ENCODE results near the gene ARPP21.

ARPP21 gene

DNA sequence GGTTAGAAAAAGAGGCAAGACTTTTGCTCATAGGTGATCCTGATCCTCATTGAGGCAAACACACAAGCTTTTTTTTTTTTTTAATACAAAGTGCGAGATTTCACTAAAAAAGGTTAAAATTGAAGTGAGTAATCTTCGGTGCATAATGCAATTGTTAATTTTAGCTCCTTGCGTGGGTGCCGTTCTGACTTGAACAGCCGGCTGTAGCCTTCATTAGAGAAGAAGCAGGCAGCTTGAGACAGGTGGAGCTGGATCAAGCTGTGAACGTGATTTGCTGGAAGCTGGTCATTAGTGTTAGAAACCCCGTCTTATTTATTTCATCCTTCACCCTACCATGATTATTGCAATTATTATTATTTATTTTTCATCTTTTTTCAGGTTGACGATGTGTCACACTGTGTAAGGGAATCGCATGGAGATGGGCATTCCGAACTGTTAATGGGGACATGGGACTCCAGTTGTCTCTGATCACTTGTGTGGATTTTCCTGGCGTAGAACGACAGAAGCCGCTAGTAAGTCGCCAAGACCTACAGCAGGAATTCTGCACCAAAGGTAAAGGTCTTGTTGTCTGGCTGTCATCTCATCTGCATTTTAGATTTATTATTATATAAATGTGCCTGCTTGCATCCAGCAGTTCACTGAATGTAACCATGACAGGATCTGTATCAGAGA is 40.2 kb downstream of the ARPP21 start:
- no peak overlapping the region for H3K27ac ChIP-seq
- no peaks in the 10 kb centered on the region for H3K4me1 ChIP-seq (ENCODE audit: low read depth, poor library complexity, severe bottlenecking)
- TF ChIP-seq, protein P1, sequence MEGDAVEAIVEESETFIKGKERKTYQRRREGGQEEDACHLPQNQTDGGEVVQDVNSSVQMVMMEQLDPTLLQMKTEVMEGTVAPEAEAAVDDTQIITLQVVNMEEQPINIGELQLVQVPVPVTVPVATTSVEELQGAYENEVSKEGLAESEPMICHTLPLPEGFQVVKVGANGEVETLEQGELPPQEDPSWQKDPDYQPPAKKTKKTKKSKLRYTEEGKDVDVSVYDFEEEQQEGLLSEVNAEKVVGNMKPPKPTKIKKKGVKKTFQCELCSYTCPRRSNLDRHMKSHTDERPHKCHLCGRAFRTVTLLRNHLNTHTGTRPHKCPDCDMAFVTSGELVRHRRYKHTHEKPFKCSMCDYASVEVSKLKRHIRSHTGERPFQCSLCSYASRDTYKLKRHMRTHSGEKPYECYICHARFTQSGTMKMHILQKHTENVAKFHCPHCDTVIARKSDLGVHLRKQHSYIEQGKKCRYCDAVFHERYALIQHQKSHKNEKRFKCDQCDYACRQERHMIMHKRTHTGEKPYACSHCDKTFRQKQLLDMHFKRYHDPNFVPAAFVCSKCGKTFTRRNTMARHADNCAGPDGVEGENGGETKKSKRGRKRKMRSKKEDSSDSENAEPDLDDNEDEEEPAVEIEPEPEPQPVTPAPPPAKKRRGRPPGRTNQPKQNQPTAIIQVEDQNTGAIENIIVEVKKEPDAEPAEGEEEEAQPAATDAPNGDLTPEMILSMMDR (conservative IDR thresholded peaks at IDR 0.05; ENCODE audit: low read depth, low read length), result no peak
- H3K4me2 ChIP-seq, result no peak overlapping the region
- no peak overlapping the region for H3K4me3 ChIP-seq (IDR thresholded peaks at IDR 0.05; ENCODE audit: insufficient read depth, low read depth, low read length)
- no peaks in the 10 kb centered on the region for H3K36me3 ChIP-seq (ENCODE audit: insufficient read depth)
- no peak overlapping the region for H2AFZ ChIP-seq (ENCODE audit: low read depth)
- no peaks in the 10 kb centered on the region for H4K20me1 ChIP-seq (ENCODE audit: insufficient read depth)
- no peaks in the 10 kb centered on the region for H3K79me2 ChIP-seq (ENCODE audit: insufficient read depth, low read depth)
- H3K9ac ChIP-seq, result no peak overlapping the region
- no peaks in the 10 kb centered on the region for H3K27me3 ChIP-seq (ENCODE audit: insufficient read depth, low read depth)

DNA sequence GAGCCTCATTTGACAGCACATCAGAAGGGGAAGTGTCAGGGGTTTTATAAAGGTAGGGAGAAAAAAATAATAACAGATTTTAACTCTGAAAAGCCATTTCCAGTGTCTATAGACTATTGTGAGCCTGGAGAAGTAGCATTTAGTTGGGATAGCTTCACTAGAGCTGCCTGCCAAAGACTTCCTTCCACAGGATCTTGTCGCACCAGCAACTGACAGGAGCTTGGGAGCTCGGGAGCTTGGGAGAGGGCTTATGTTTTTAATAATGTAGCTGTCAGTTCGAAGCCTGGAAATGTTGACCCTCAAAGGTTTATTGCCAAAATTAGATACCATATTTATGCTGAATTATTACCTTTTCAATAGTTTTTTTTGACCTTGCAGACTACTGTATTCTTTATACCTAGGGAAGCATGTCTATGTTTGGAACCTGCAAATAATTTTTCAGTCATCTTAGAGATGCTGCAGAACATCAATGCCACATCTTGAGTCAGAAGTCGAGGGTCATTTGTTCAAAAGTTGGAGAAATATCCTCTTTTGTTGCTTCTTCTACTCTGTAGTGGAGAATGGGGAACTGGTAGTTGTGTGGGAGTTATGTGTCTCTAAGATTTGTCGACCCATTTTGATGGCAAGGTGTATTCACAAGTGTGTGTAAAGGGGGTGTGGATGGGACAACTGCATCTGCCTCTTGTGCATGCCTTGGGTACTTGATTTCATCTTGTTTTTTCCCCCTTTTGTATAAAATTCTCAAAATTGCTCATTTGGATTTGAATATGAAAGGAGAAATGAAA is 41.7 kb downstream of the ARPP21 start:
- Histone ChIP-seq H4K20me1 (ENCODE audit: insufficient read depth) (no peaks in the 10 kb centered on the region), H3K27ac (no peak overlapping the region), H3K36me3 (ENCODE audit: insufficient read depth) (no peaks in the 10 kb centered on the region)

DNA sequence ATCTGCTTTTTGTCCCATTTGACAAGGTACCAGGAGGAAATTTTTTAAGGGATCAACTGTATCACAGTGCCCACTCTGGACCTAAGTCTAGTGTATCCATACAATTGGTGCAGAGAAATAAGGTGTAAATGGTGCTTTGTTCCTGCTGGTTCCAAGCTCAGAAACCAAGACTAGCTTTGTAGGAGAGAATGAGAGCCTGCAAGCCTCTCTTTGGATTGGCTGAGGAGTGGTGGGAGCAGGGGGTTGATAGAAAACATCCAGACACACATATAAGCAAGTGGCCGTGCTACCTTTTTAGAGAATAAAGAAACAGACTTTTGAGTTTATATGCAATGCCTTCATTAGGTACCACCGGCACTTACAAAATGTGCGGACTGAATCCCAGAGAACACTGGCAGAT is 45.8 kb downstream of the ARPP21 start:
- H3K27me3 ChIP-seq (ENCODE audit: insufficient read depth, low read depth), result no peaks in the 10 kb centered on the region
- H3K4me1 ChIP-seq (ENCODE audit: low read depth, poor library complexity, severe bottlenecking), result no peaks in the 10 kb centered on the region
- no peak overlapping the region for H3K4me2 ChIP-seq
- H4K20me1 ChIP-seq (ENCODE audit: insufficient read depth), result no peaks in the 10 kb centered on the region
- H3K27ac ChIP-seq, result no peak overlapping the region
- H3K4me3 ChIP-seq (IDR thresholded peaks at IDR 0.05; ENCODE audit: insufficient read depth, low read depth, low read length), result no peak overlapping the region
- TF ChIP-seq, protein P1 (conservative IDR thresholded peaks at IDR 0.05; ENCODE audit: low read depth, low read length), result no peak
- no peak overlapping the region for H2AFZ ChIP-seq (ENCODE audit: low read depth)
- H3K36me3 ChIP-seq (ENCODE audit: insufficient read depth), result no peaks in the 10 kb centered on the region
- H3K79me2 ChIP-seq (ENCODE audit: insufficient read depth, low read depth), result no peaks in the 10 kb centered on the region
- H3K9ac ChIP-seq, result no peak overlapping the region

More for the DNA sequence above, 41.7 kb downstream of the ARPP21 start:
- no peaks in the 10 kb centered on the region for H3K27me3 ChIP-seq (ENCODE audit: insufficient read depth, low read depth)
- H3K4me3 ChIP-seq (IDR thresholded peaks at IDR 0.05; ENCODE audit: insufficient read depth, low read depth, low read length), result no peak overlapping the region
- H3K9ac ChIP-seq, result no peak overlapping the region
- no peak overlapping the region for H3K4me2 ChIP-seq
- H2AFZ ChIP-seq (ENCODE audit: low read depth), result no peak overlapping the region
- TF ChIP-seq, protein P1 (conservative IDR thresholded peaks at IDR 0.05; ENCODE audit: low read depth, low read length), result no peak
- H3K4me1 ChIP-seq (ENCODE audit: low read depth, poor library complexity, severe bottlenecking), result no peaks in the 10 kb centered on the region
- no peaks in the 10 kb centered on the region for H3K79me2 ChIP-seq (ENCODE audit: insufficient read depth, low read depth)

DNA sequence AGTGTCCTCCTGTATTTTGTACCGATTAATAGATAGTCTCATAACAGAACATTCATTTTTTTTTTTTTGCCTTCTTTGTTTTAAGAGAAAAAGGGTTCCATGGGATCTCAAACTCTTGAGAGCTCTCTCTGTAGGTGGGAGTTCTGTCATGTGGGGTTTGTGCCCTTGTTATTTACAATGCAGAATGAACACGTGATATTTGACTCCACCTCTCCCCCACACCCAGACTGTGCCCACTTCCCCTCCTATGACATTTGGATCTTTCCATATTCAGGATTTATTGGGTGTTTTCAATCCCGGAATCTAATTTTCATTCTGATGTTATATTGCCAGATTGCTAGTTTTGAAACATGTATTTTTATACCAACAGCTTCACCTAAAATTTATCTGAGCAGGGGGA is 49.5 kb downstream of the ARPP21 start:
- no peak overlapping the region for H2AFZ ChIP-seq (ENCODE audit: low read depth)
- H3K27me3 ChIP-seq (ENCODE audit: insufficient read depth, low read depth), result no peaks in the 10 kb centered on the region
- H3K4me2 ChIP-seq, result no peak overlapping the region
- H4K20me1 ChIP-seq (ENCODE audit: insufficient read depth), result no peaks in the 10 kb centered on the region
- H3K36me3 ChIP-seq (ENCODE audit: insufficient read depth), result no peaks in the 10 kb centered on the region
- H3K9ac ChIP-seq, result no peak overlapping the region
- no peak overlapping the region for H3K4me3 ChIP-seq (IDR thresholded peaks at IDR 0.05; ENCODE audit: insufficient read depth, low read depth, low read length)
- no peak overlapping the region for H3K27ac ChIP-seq
- H3K79me2 ChIP-seq (ENCODE audit: insufficient read depth, low read depth), result no peaks in the 10 kb centered on the region
- TF ChIP-seq, protein P1 (conservative IDR thresholded peaks at IDR 0.05; ENCODE audit: low read depth, low read length), result no peak
- no peaks in the 10 kb centered on the region for H3K4me1 ChIP-seq (ENCODE audit: low read depth, poor library complexity, severe bottlenecking)

All from KMS-11 (cell line).